ENCODE data around the gene ZCCHC7. TPM values are rescaled to one million over a fixed set of nuclear protein-coding genes. Genes with fewer than 3 reads are reported as not detected.

Gene ZCCHC7
- total and polyA plus RNA-seq, 10 of the 15 experiments (the other 5 are each of a cell fraction or from before 2014, with no cell fraction given) = 42.9 to 178 (median 53.3) TPM

GRCh38 chr9:37383876-37384746 lies 263.7 kb downstream of the ZCCHC7 start:
- Histone ChIP-seq H4K20me1 (ENCODE audit: control insufficient read depth, insufficient read depth) (no peaks in the 10 kb centered on the region), H3K27ac (ENCODE audit: control insufficient read depth, insufficient read depth) (peak overlapping the region; percentile 92), H3K36me3 (ENCODE audit: control insufficient read depth in 2 of 2, insufficient read depth in 2 of 2, low read length in 1 of 2) (no peaks in the 10 kb centered on the region), H3K4me3 (no peak overlapping the region), H3K4me1 (ENCODE audit: control insufficient read depth, insufficient read depth, low read length) (peaks cover 58% of the 10 kb centered on the region), H3K9ac (ENCODE audit: control insufficient read depth, insufficient read depth, low read length) (peak overlapping the region; percentile 64; the same call in 1 of the 2 replicates), H3K9me3 (replicated peaks; ENCODE audit: control insufficient read depth, insufficient read depth, low read length) (peaks cover 2% of the 10 kb centered on the region; the same call in 2 of the 3 replicates), H3K4me2 (ENCODE audit: control insufficient read depth, insufficient read depth) (no peak overlapping the region), H3K79me2 (ENCODE audit: control insufficient read depth, insufficient read depth, low read length) (peaks cover 3% of the 10 kb centered on the region), H3K27me3 (replicated peaks in 1 of 2; ENCODE audit: control insufficient read depth in 2 of 2, insufficient read depth in 2 of 2, low read length in 1 of 2) (no peaks in the 10 kb centered on the region), H2AFZ (ENCODE audit: control insufficient read depth, low read depth, low read length) (no peak overlapping the region)
- POLR2A ChIA-PET = interaction anchor here (0.7 to 3.3 kb wide), 7 partner anchors 10 to 83 kb away, joined by 3 to 46 read pairs (median 7); no protein-coding TSS in a partner anchor
- SMC1A ChIA-PET (ENCODE audit: uncharacterized antibody, unreplicated experiment) = interaction anchor here (0.8 to 3.6 kb wide), 7 partner anchors 8 to 88 kb away, joined by 3 to 40 read pairs (median 11); no protein-coding TSS in a partner anchor
- intact Hi-C loops (cut with micrococcal nuclease; ENCODE audit: unreplicated experiment) (no loop called here), in situ Hi-C loops (cut with MboI) (no loop called here)
- peak; percentile 31; the same call in 1 of the 2 replicates for TF ChIP-seq HDGF (IDR thresholded peaks at IDR 0.05)
- no peak for TF ChIP-seq CEBPZ (IDR thresholded peaks at IDR 0.05; ENCODE audit: low read depth, low read length)
- 0 out of 2 replicates have a peak, but pooled peaks have one; percentile 11 for TF ChIP-seq EED (IDR thresholded peaks at IDR 0.05; ENCODE audit: low read depth)
- peak in 1 of 2 experiments; percentile 96; a peak in 2 of 4 replicates for TF ChIP-seq ETV6 (conservative IDR thresholded peaks at IDR 0.05 in 1 of 2, IDR thresholded peaks at IDR 0.05 in 1 of 2; ENCODE audit: borderline replicate concordance in 1 of 2, low read depth in 1 of 2)
- no peak for TF ChIP-seq BCL11A (IDR thresholded peaks at IDR 0.05; ENCODE audit: low read depth, low read length)
- 0 out of 2 replicates have a peak, but pooled peaks have one; percentile 57 for TF ChIP-seq SMARCA5 (IDR thresholded peaks at IDR 0.05)
- TF ChIP-seq ZNF217 (IDR thresholded peaks at IDR 0.05) = 0 out of 2 replicates have a peak, but pooled peaks have one; percentile 49
- TF ChIP-seq SMAD5 (IDR thresholded peaks at IDR 0.05; ENCODE audit: low read depth) = no peak
- TF ChIP-seq EGR1 (IDR thresholded peaks at IDR 0.05; ENCODE audit: borderline replicate concordance in 1 of 2, low read depth in 2 of 2, low read length in 2 of 2) = 0 out of 3 replicates have a peak, but pooled peaks of 1 of the 2 experiments have one; percentile 6
- FAIRE-seq (no peak), ATAC-seq (no peak), DNase-seq (ENCODE audit: low read depth, low spot score) (no peak)
- RAD21 ChIA-PET (ENCODE audit: unreplicated experiment) = interaction anchor here (0.7 to 1.8 kb wide), 6 partner anchors 9 to 54 kb away, joined by 3 to 14 read pairs (median 4); no protein-coding TSS in a partner anchor
- CTCF ChIA-PET = interaction anchor here (1.1 to 4.0 kb wide), 8 partner anchors 11 to 84 kb away, joined by 3 to 23 read pairs (median 10); no protein-coding TSS in a partner anchor
- WGBS (ENCODE audit: insufficient coverage, insufficient replicate concordance, low lambda C conversion rate, missing lambda C conversion rate) = 70% methylated on average over 12 of the region's 12 CpGs
- BruUV-seq (replicated peaks) = no TSS peak

Measured in GM12878 (cell line).